Hepatocyte (in vitro differentiated cells): ENCODE results near the gene DNAAF3.

Experiments
- CTCF ChIP-seq: fragments of 200-600 bp; sonication (generic); IDR thresholded peaks from 2 replicates; pipeline ENCODE4 v1.5.1; 2016; ENCODE audit warnings: antibody characterized with exemption, mild to moderate bottlenecking; ENCODE audit not compliant: poor library complexity
- EZH2phosphoT487 ChIP-seq: fragments of 200-600 bp; sonication (generic); IDR thresholded peaks from one replicate; pipeline ENCODE4 v1.6.1; 2018; ENCODE audit warnings: antibody characterized with exemption, mild to moderate bottlenecking, low read depth, moderate library complexity; ENCODE audit not compliant: unreplicated experiment, severe bottlenecking

GRCh38 chr19:55119053-55119452 lies 47.4 kb downstream of the DNAAF3 start:
- no peak for TF ChIP-seq EZH2phosphoT487
- no peak for TF ChIP-seq CTCF
